Activated CD4-positive, CD25-positive, alpha-beta regulatory T cell (primary cell): Measurements from ENCODE around the gene SHCBP1.
"Not testable (repeated sequence)": the region's sequence is repeated elsewhere in the genome, so short reads cannot be mapped to it uniquely, and the experiment has no call there.

ENCODE experiments used
- DNase-seq, 4 experiments: peaks; one replicate each; lab custom pipeline; 2025; lab: John Stamatoyannopoulos, UW

Gene SHCBP1

DNA sequence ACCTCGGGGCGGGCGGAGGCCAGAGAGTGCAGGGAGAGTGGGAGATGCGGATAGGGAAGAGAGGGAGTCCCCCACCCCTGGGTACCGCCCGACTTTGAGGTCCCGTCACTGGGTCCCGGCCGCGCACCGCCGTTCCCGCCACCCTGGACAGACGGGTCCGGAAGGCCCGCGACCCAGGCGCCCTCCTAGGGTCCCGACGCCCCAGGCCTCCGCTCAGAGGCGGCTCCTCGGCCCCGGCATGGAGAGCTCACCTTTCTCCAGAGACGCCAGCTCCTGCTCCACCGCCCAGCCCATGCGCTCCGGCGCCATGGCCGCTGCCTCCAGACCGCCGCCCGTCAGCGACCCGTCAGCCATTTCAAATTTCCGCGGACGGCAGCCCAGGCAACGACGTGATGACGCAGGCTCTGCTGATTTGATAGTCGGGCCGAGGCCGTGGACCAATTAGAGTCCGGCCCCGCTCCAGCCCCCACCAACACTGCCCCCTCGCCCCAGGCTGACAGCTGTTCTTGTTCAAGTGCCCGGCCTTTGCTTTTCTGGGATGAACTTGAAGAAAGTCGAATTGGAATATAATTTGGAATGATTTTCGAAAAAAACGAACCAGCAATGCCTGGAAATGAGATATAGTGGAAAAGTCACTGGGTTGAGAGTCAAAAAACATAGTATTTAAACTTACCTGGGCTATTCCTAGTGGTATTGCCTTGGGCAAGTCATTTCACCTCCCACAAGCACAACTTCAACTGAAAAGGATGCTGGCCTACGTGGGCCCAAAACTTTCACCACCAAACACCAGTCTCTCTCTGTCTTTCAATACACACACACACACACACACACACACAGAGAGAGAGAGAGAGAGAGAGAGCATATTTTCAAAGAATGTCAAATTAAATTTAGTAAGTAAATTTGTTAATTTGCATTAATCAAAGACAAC, at the start of gene SHCBP1:
Gene SHCBP1, minus strand, starts transcription at position 374 of the 928 bp plus-strand sequence. Its CDS starts 20 bp downstream, at position 354.
- peak; percentile 17 to 44 (median 38) for DNase-seq

- no peak for DNase-seq
These were observed 40.9 kb upstream of the SHCBP1 start for GRCh38 chr16:46662123-46662522.

- no peak for DNase-seq
These were observed 37.7 kb upstream of the SHCBP1 start for GRCh38 chr16:46658925-46659324.

GRCh38 chr16:46651305-46651704, 30.1 kb upstream of the SHCBP1 start:
- no peak for DNase-seq

GRCh38 chr16:46650254-46650623, 29.1 kb upstream of the SHCBP1 start:
- no peak for DNase-seq

GRCh38 chr16:46649588-46650253, 28.5 kb upstream of the SHCBP1 start:
- DNase-seq: no peak

DNA sequence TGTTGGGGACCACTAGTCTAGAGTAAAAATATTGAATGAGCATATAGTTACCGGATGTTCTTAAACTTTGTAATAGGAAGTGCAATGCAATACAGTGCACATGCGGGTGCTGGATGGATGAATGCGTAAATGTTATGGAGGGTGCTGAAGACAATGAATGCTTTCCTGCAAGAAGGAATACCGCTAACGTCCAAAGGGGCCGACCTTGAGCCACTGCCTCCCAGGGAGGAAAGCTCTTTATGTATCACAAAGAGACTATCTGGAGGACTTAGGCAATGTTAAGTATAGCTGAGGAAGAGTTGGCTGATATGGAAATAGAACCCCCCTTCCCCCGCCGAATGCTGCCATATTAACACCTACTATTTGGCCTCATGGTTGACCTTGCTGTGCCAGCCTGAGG, 27.5 kb upstream of the SHCBP1 start:
- no peak for DNase-seq

- no peak for DNase-seq
These were observed 18.1 kb upstream of the SHCBP1 start for GRCh38 chr16:46638947-46639925.

DNA sequence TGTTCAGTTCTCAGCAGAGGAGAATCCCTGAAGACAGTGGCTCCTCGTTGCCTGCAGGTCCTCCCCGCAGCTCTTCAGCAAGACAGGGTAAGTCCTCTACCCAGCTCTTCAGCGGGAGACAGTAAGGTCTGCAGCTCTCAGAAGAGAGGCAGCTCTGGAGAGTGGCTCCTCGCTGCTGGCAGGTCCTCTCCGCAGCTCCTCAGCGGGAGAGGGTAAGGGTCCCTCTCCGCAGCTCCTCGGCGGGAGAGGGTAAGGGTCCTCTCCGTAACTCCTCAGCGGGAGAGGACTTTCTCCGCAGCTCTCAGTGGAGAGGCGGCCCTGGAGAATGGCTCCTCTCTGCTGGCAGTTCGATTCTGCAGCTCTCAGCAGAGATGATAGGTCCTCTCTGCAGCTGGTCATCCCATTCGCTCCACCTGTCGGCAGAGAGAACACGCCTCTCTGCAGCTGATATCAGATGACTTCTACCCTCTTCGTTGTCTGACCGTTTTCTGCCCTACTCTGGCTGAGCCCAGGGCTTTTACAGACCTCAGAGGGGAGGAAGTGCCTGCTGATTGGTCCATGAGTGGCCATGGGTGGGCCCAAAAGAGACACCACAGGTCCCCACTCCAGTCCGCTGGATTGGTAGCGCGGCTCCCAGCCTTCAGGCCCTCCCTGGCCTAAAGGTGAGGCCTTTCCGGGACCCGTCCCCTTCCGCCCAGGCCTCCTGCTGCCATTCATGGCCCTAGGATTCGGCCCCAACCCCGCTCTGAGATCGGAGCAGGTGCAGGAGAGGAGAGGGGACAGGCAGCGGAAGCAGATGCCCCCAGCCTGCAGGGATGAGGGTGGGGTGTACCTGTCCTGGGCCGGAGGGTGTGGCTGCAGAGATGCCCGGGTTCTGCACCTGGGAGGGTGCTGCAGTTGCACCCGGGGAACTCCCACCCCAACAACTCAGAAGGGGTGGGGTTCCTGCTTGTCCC, 11.9 kb upstream of the SHCBP1 start:
- DNase-seq: no peak

- no peak for DNase-seq
These were observed 8.4 kb upstream of the SHCBP1 start for GRCh38 chr16:46629331-46630219.

DNA sequence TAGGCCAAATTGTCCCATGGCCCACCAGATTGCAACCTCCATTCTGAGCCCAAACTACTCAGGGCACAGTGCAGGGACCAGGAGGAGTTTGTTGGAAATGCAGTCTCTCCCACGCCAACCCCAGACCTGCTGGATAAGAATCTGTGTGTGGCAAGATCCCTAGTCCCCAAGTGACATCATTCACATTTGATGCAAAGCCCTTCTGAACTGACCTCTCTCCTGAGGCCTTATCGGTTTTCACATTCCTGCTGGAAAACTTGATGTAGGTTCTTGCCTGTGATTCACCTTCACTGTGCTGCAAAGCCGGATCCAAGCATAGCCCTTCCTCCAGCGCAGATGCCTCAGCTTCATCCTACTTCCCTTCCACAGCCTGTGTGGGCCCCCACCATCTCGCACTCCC, 6.6 kb upstream of the SHCBP1 start:
- no peak for DNase-seq

- DNase-seq: not testable (repeated sequence)
These were observed 5.5 kb upstream of the SHCBP1 start for GRCh38 chr16:46626681-46627080.

- not testable (repeated sequence) for DNase-seq
These were observed 3.7 kb upstream of the SHCBP1 start for GRCh38 chr16:46624862-46625261.

DNA sequence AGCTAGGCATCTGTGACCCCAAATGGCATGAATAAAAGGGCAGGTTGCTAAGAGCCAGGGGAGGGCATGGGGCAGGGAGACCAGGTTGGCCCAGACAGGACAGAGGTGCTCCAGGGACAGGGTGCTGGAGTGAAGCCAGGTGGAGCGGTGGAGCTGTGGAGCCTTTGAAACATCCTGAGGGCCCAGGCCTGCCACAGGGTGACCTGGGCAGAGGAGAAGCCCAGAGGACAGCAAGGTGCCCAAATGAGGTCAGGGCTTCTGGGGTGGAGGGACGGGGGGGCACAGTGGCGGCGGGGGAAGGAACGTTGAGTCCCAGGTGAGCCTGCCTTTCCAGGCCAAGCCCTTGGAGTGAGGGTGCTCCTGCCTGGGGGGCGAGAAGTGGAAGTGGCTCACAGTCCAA, 2.5 kb upstream of the SHCBP1 start:
- DNase-seq: not testable (repeated sequence)

- DNase-seq: not testable (repeated sequence)
These were observed 2.1 kb upstream of the SHCBP1 start for GRCh38 chr16:46623246-46623645.

GRCh38 chr16:46621934-46622676, 926 bp upstream of the SHCBP1 start:
- no peak for DNase-seq

GRCh38 chr16:46620266-46621005, 743 bp downstream of the SHCBP1 start:
- no peak for DNase-seq

- no peak for DNase-seq
These were observed 2.7 kb downstream of the SHCBP1 start for GRCh38 chr16:46618516-46618915.
